ENCODE measurements around the gene NT5C2.
A peak's percentile ranks its signal among the peaks of the same experiment; 100 is the strongest.

GRCh38 chr10:103197174-103197573, 4.1 kb upstream of the NT5C2 start:
- TF ChIP-seq, protein P1, sequence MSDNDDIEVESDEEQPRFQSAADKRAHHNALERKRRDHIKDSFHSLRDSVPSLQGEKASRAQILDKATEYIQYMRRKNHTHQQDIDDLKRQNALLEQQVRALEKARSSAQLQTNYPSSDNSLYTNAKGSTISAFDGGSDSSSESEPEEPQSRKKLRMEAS (IDR thresholded peaks at IDR 0.05; ENCODE audit: low read depth): no peak
- TF ChIP-seq RFX5 (IDR thresholded peaks at IDR 0.05; ENCODE audit: low read length) (no peak), PBX3 (IDR thresholded peaks at IDR 0.05) (0 out of 2 replicates have a peak, but pooled peaks have one; percentile 9), MEF2A (IDR thresholded peaks at IDR 0.05; ENCODE audit: borderline replicate concordance, low read depth) (no peak), USF2 (IDR thresholded peaks at IDR 0.05; ENCODE audit: borderline replicate concordance, low read depth, low read length) (no peak), TEAD4 (IDR thresholded peaks at IDR 0.05; ENCODE audit: borderline replicate concordance, insufficient read depth) (no peak), FOXM1 (IDR thresholded peaks at IDR 0.05; ENCODE audit: low read depth) (no peak), JUND (IDR thresholded peaks at IDR 0.05) (peak; percentile 41; the same call in 1 of the 2 replicates), RAD21 (IDR thresholded peaks at IDR 0.05; ENCODE audit: low read length) (no peak)
- TF ChIP-seq, protein P2, sequence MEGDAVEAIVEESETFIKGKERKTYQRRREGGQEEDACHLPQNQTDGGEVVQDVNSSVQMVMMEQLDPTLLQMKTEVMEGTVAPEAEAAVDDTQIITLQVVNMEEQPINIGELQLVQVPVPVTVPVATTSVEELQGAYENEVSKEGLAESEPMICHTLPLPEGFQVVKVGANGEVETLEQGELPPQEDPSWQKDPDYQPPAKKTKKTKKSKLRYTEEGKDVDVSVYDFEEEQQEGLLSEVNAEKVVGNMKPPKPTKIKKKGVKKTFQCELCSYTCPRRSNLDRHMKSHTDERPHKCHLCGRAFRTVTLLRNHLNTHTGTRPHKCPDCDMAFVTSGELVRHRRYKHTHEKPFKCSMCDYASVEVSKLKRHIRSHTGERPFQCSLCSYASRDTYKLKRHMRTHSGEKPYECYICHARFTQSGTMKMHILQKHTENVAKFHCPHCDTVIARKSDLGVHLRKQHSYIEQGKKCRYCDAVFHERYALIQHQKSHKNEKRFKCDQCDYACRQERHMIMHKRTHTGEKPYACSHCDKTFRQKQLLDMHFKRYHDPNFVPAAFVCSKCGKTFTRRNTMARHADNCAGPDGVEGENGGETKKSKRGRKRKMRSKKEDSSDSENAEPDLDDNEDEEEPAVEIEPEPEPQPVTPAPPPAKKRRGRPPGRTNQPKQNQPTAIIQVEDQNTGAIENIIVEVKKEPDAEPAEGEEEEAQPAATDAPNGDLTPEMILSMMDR (IDR thresholded peaks at IDR 0.05): no peak
- TF ChIP-seq, protein P3, sequence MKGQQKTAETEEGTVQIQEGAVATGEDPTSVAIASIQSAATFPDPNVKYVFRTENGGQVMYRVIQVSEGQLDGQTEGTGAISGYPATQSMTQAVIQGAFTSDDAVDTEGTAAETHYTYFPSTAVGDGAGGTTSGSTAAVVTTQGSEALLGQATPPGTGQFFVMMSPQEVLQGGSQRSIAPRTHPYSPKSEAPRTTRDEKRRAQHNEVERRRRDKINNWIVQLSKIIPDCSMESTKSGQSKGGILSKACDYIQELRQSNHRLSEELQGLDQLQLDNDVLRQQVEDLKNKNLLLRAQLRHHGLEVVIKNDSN (IDR thresholded peaks at IDR 0.05; ENCODE audit: borderline replicate concordance, low read depth): peak; percentile 75

All from SK-N-SH (cell line).